CD4-positive, alpha-beta T cell (primary cell): ENCODE data around the gene GNAO1. TPM values are rescaled to one million over a fixed set of nuclear protein-coding genes. Genes with fewer than 3 reads are reported as not detected.

ENCODE experiments used
- ATAC-seq: fragments of 200-7000 bp; cut with Tn5 transposase; one replicate; pipeline ENCODE4 v1.10.0; 2022; ENCODE audit warnings: mild to moderate bottlenecking; ENCODE audit not compliant: poor library complexity
- CTCF ChIA-PET: fragments of 350-600 bp; sonication (Branson Sonifier 250); formaldehyde crosslinking; loops from one replicate; lab custom pipeline; 2021; ENCODE audit warnings: antibody characterized with exemption, inconsistent platforms; lab: Charles Lee
- POLR2A ChIA-PET: fragments of 350-600 bp; sonication (Branson Sonifier 250); formaldehyde crosslinking; loops from one replicate; lab custom pipeline; 2021; ENCODE audit warnings: antibody characterized with exemption, inconsistent platforms; lab: Charles Lee
- DNase-seq, 14 experiments: peaks; one replicate each; pipeline ENCODE4 v3.0.0-alpha.2; 2013 to 2020; ENCODE audit warnings: mixed read lengths in 2 of 14
- H3K27ac ChIP-seq, 2 donors: one replicate each; pipeline versions ENCODE4 v1.5.1 to v1.7.0; 2013; ENCODE audit warnings: low read length in 2 of 2, low read depth in 1 of 2, mild to moderate bottlenecking in 1 of 2
- H3K27me3 ChIP-seq, 2 experiments: 1 replicate in 1 of 2; 2 replicates in 1 of 2; pipeline versions ENCODE4 v1.6.1 to v1.7.0; 2013; ENCODE audit warnings: low read length in 2 of 2, control low read depth in 1 of 2, mild to moderate bottlenecking in 1 of 2, moderate library complexity in 1 of 2; ENCODE audit not compliant: insufficient read depth in 2 of 2, control insufficient read depth in 1 of 2
- H3K36me3 ChIP-seq: one replicate; pipeline ENCODE4 v1.6.1; 2013; ENCODE audit warnings: low read length, control low read depth; ENCODE audit not compliant: insufficient read depth
- H3K4me1 ChIP-seq: one replicate; pipeline ENCODE4 v1.6.1; 2013; ENCODE audit warnings: low read length, control low read depth; ENCODE audit not compliant: insufficient read depth
- H3K4me3 ChIP-seq: one replicate; pipeline ENCODE4 v1.5.1; 2013; ENCODE audit warnings: mild to moderate bottlenecking, low read length, moderate library complexity
- H3K9me3 ChIP-seq, 2 experiments: 1 replicate in 1 of 2; 2 replicates in 1 of 2; pipeline versions ENCODE4 v1.6.1 to v1.7.0; 2013; ENCODE audit warnings: low read length in 2 of 2, mild to moderate bottlenecking in 2 of 2, control low read depth in 1 of 2, moderate library complexity in 1 of 2; ENCODE audit not compliant: control insufficient read depth in 1 of 2, insufficient read depth in 1 of 2
- H3K27ac Mint-ChIP-seq: one replicate; pipeline ENCODE4 v1.8.0; 2020; ENCODE audit warnings: mixed read lengths
- H3K27me3 Mint-ChIP-seq: one replicate; pipeline ENCODE4 v1.8.0; 2021; ENCODE audit warnings: mixed read lengths
- H3K36me3 Mint-ChIP-seq: one replicate; pipeline ENCODE4 v1.8.0; 2021; ENCODE audit warnings: low read depth, mixed read lengths
- H3K4me1 Mint-ChIP-seq: one replicate; pipeline ENCODE4 v1.8.0; 2021; ENCODE audit warnings: low read depth, mixed read lengths
- H3K4me3 Mint-ChIP-seq: one replicate; pipeline ENCODE4 v1.8.0; 2020; ENCODE audit warnings: mild to moderate bottlenecking, mixed read lengths
- H3K9me3 Mint-ChIP-seq: one replicate; pipeline ENCODE4 v1.8.0; 2020; ENCODE audit warnings: mixed read lengths
- intact Hi-C, 2 experiments: fragments of 100-400 bp; cut with DNase I in 1 of 2; cut with micrococcal nuclease in 1 of 2; formaldehyde crosslinking; loops; one replicate each; pipeline versions ENCODE4 v1.15.1 to v1.9.0; 2023 to 2025; cut with DNase I, micrococcal nuclease
- total RNA-seq, 174 experiments: library from RNA in 2 of 174; stranded (reverse) in 2 of 174; gene quantifications; one replicate each; pipeline ENCODE4 v1.2.3 and lab custom pipeline; 2021 to 2026
- TF ChIP-seq, protein P1 (sequence below): fragments of 200-600 bp; IDR thresholded peaks from one replicate; pipeline ENCODE4 v1.8.0; 2022; ENCODE audit warnings: antibody characterized with exemption, mild to moderate bottlenecking

GNAO1 gene
- total RNA-seq, 2 experiments from 2014 or later: 7.3 to 7.9 TPM

GRCh38 chr16:56298948-56299596 lies 107.8 kb downstream of the GNAO1 start:
- no peaks in the 10 kb centered on the region for H3K9me3 Mint-ChIP-seq
- ATAC-seq: no peak
- TF ChIP-seq, protein P1, sequence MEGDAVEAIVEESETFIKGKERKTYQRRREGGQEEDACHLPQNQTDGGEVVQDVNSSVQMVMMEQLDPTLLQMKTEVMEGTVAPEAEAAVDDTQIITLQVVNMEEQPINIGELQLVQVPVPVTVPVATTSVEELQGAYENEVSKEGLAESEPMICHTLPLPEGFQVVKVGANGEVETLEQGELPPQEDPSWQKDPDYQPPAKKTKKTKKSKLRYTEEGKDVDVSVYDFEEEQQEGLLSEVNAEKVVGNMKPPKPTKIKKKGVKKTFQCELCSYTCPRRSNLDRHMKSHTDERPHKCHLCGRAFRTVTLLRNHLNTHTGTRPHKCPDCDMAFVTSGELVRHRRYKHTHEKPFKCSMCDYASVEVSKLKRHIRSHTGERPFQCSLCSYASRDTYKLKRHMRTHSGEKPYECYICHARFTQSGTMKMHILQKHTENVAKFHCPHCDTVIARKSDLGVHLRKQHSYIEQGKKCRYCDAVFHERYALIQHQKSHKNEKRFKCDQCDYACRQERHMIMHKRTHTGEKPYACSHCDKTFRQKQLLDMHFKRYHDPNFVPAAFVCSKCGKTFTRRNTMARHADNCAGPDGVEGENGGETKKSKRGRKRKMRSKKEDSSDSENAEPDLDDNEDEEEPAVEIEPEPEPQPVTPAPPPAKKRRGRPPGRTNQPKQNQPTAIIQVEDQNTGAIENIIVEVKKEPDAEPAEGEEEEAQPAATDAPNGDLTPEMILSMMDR: no peak
- Histone ChIP-seq H3K36me3 (no peaks in the 10 kb centered on the region), H3K27ac (no peak overlapping the region), H3K27me3 (no peaks in the 10 kb centered on the region), H3K9me3 (no peaks in the 10 kb centered on the region), H3K4me1 (peaks cover 6% of the 10 kb centered on the region), H3K4me3 (no peak overlapping the region)
- H3K4me3 Mint-ChIP-seq: no peak overlapping the region
- ChIA-PET CTCF (no interaction called here), POLR2A (no interaction called here)
- H3K36me3 Mint-ChIP-seq: no peaks in the 10 kb centered on the region
- no peak for DNase-seq
- no peaks in the 10 kb centered on the region for H3K27me3 Mint-ChIP-seq
- no peaks in the 10 kb centered on the region for H3K4me1 Mint-ChIP-seq
- intact Hi-C loops: no loop called here
- no peak overlapping the region for H3K27ac Mint-ChIP-seq

DNA sequence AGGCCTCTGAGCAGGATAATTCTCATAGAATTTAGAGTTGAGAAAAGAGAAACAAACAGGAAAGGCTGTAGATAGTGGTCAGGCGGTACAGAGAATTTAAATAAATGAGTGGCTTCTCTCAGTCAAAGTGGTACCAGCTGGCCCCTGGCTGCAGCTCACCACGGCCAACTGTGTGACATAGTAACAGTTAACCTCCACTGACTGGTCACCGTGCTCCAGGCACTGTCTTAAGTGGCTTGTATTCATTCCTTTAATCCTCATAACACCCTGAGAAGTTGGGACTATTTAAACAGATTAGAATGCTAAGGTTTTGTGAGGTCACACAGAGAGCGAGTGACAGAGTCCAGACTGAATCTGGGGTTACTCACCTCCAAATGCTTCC lies 108.9 kb downstream of the GNAO1 start:
- Mint-ChIP-seq H3K4me3 (no peak overlapping the region), H3K9me3 (no peaks in the 10 kb centered on the region), H3K4me1 (no peaks in the 10 kb centered on the region), H3K27me3 (no peaks in the 10 kb centered on the region), H3K36me3 (no peaks in the 10 kb centered on the region), H3K27ac (no peak overlapping the region)
- intact Hi-C loops: no loop called here
- H3K9me3 ChIP-seq: no peaks in the 10 kb centered on the region
- POLR2A ChIA-PET: no interaction called here
- no peaks in the 10 kb centered on the region for H3K36me3 ChIP-seq
- no peak overlapping the region for H3K4me3 ChIP-seq
- no peak overlapping the region for H3K27ac ChIP-seq
- TF ChIP-seq, protein P1: no peak
- peaks cover 6% of the 10 kb centered on the region for H3K4me1 ChIP-seq
- ATAC-seq: no peak
- no peaks in the 10 kb centered on the region for H3K27me3 ChIP-seq
- CTCF ChIA-PET: no interaction called here
- DNase-seq: no peak

- POLR2A ChIA-PET: no interaction called here
- Histone ChIP-seq H3K27ac (no peak overlapping the region), H3K4me1 (peaks cover 5% of the 10 kb centered on the region), H3K4me3 (no peak overlapping the region), H3K27me3 (no peaks in the 10 kb centered on the region), H3K36me3 (no peaks in the 10 kb centered on the region), H3K9me3 (no peaks in the 10 kb centered on the region)
- Mint-ChIP-seq H3K27me3 (no peaks in the 10 kb centered on the region), H3K4me3 (no peak overlapping the region), H3K4me1 (no peaks in the 10 kb centered on the region), H3K27ac (no peak overlapping the region), H3K9me3 (no peaks in the 10 kb centered on the region), H3K36me3 (no peaks in the 10 kb centered on the region)
- CTCF ChIA-PET: no interaction called here
- DNase-seq (no peak), ATAC-seq (no peak)
- intact Hi-C loops: no loop called here
- TF ChIP-seq, protein P1: no peak
Observed at GRCh38 chr16:56300891-56301850, 109.9 kb downstream of the GNAO1 start.
